ENCODE results near the gene APOD.
"Not testable (repeated sequence)": the region's sequence is repeated elsewhere in the genome, so short reads cannot be mapped to it uniquely, and the experiment has no call there.

The APOD gene

GRCh38 chr3:195617784-195618659, 34.3 kb upstream of the APOD start:
- DNase-seq (ENCODE audit: low read depth in 4 of 4, low spot score in 1 of 4): not testable (repeated sequence)

GRCh38 chr3:195617134-195617533, 33.4 kb upstream of the APOD start:
- not testable (repeated sequence) for DNase-seq (ENCODE audit: low read depth in 4 of 4, low spot score in 1 of 4)

GRCh38 chr3:195616681-195617080, 32.9 kb upstream of the APOD start:
- no peak for DNase-seq (ENCODE audit: low read depth in 4 of 4, low spot score in 1 of 4)

- not testable (repeated sequence) for DNase-seq (ENCODE audit: low read depth in 4 of 4, low spot score in 1 of 4)
These were observed 32.3 kb upstream of the APOD start for GRCh38 chr3:195615952-195616537.

- not testable (repeated sequence) for DNase-seq (ENCODE audit: low read depth in 4 of 4, low spot score in 1 of 4)
These were observed 31.1 kb upstream of the APOD start for GRCh38 chr3:195614672-195615504.

GRCh38 chr3:195613468-195614069, 29.8 kb upstream of the APOD start:
- no peak for DNase-seq (ENCODE audit: low read depth in 4 of 4, low spot score in 1 of 4)

GRCh38 chr3:195612075-195612800, 28.5 kb upstream of the APOD start:
- no peak for DNase-seq (ENCODE audit: low read depth in 4 of 4, low spot score in 1 of 4)

- DNase-seq (ENCODE audit: low read depth in 4 of 4, low spot score in 1 of 4): no peak
These were observed 25.5 kb upstream of the APOD start for GRCh38 chr3:195609229-195609628.

GRCh38 chr3:195601785-195602184, 18.0 kb upstream of the APOD start:
- DNase-seq (ENCODE audit: low read depth in 4 of 4, low spot score in 1 of 4): not testable (repeated sequence)

- DNase-seq (ENCODE audit: low read depth in 4 of 4, low spot score in 1 of 4): no peak
These were observed 17.6 kb upstream of the APOD start for GRCh38 chr3:195601382-195601781.

GRCh38 chr3:195599926-195600325, 16.2 kb upstream of the APOD start:
- DNase-seq (ENCODE audit: low read depth in 4 of 4, low spot score in 1 of 4): not testable (repeated sequence)

- not testable (repeated sequence) for DNase-seq (ENCODE audit: low read depth in 4 of 4, low spot score in 1 of 4)
These were observed 15.8 kb upstream of the APOD start for GRCh38 chr3:195599516-195599915.

- DNase-seq (ENCODE audit: low read depth in 4 of 4, low spot score in 1 of 4): no peak
These were observed 14.1 kb upstream of the APOD start for GRCh38 chr3:195597848-195598247.

GRCh38 chr3:195597229-195597628, 13.5 kb upstream of the APOD start:
- DNase-seq (ENCODE audit: low read depth in 4 of 4, low spot score in 1 of 4): no peak

- no peak for DNase-seq (ENCODE audit: low read depth in 4 of 4, low spot score in 1 of 4)
These were observed 13.0 kb upstream of the APOD start for GRCh38 chr3:195596765-195597171.

- no peak for DNase-seq (ENCODE audit: low read depth in 4 of 4, low spot score in 1 of 4)
These were observed 12.2 kb upstream of the APOD start for GRCh38 chr3:195595785-195596531.

GRCh38 chr3:195591852-195592251, 8.1 kb upstream of the APOD start:
- DNase-seq (ENCODE audit: low read depth in 4 of 4, low spot score in 1 of 4): no peak

GRCh38 chr3:195591220-195591619, 7.5 kb upstream of the APOD start:
- no peak for DNase-seq (ENCODE audit: low read depth in 4 of 4, low spot score in 1 of 4)

GRCh38 chr3:195590381-195590780, 6.6 kb upstream of the APOD start:
- DNase-seq (ENCODE audit: low read depth in 4 of 4, low spot score in 1 of 4): not testable (repeated sequence)

- not testable (repeated sequence) for DNase-seq (ENCODE audit: low read depth in 4 of 4, low spot score in 1 of 4)
These were observed 6.1 kb upstream of the APOD start for GRCh38 chr3:195589796-195590195.
